HCT116 (cell line): ENCODE results near the gene DYNLT2. TPM values are rescaled to one million over a fixed set of nuclear protein-coding genes. Genes with fewer than 3 reads are reported as not detected.

Source experiments
- ATAC-seq: fragments of 200-7000 bp; cut with Tn5 transposase; 2 replicates; pipeline ENCODE4 v1.9.1; 2020; ENCODE audit warnings: mild to moderate bottlenecking, moderate library complexity
- BruUV-seq: library from RNA; stranded (reverse); fragments of 400-500 nt; replicated peaks from 2 replicates; lab custom pipeline; 2021; lab: Mats Ljungman, UMichigan
- CTCF ChIA-PET: fragments of 300-600 bp; sonication (Branson Sonifier 250); formaldehyde crosslinking; loops from one replicate; lab custom pipeline; 2021; ENCODE audit warnings: antibody characterized with exemption; lab: Charles Lee
- POLR2A ChIA-PET: fragments of 300-600, 350-600 bp; sonication (Branson Sonifier 250); formaldehyde crosslinking; loops from one replicate; lab custom pipeline; 2021; ENCODE audit warnings: antibody characterized with exemption; lab: Charles Lee
- RAD21 ChIA-PET, 2 experiments: fragments of 300-600 bp; sonication (Branson Sonifier 250); formaldehyde crosslinking; loops; one replicate each; lab custom pipeline; 2023; ENCODE audit warnings: low total read pairs in 2 of 2; ENCODE audit not compliant: uncharacterized antibody in 2 of 2, unreplicated experiment in 2 of 2, low non-redundant PET in 1 of 2; lab: Charles Lee
- DNase-seq: peaks from one replicate; pipeline ENCODE4 v3.0.0-alpha.2; 2010; ENCODE audit warnings: low read depth, low spot score
- H2AFZ ChIP-seq: fragments of 200-600 bp; shearing (Covaris generic), sonication (generic); 2 replicates; pipeline ENCODE4 v1.6.1; 2017; ENCODE audit warnings: low read depth, mixed run types, mixed read lengths, antibody characterized with exemption, low read length; ENCODE audit not compliant: poor library complexity, severe bottlenecking
- H3K27ac ChIP-seq: 2 replicates; pipeline ENCODE4 v1.5.1; 2012; ENCODE audit warnings: low read depth, low read length
- H3K27me3 ChIP-seq: fragments of 200-600 bp; sonication (generic); 2 replicates; pipeline ENCODE4 v1.6.1; 2016; ENCODE audit warnings: mixed run types, low read length, mixed read lengths; ENCODE audit not compliant: insufficient read depth
- H3K36me3 ChIP-seq, 2 experiments: fragments of 200-500 bp in 1 of 2; fragments of 200-600 bp in 1 of 2; sonication (Bioruptor generic) in 1 of 2; sonication (generic) in 1 of 2; 2 replicates each; pipeline versions ENCODE4 v1.5.1 to v1.6.1; 2014 to 2016; ENCODE audit warnings: low read length in 2 of 2, inconsistent platforms in 1 of 2, mixed read lengths in 1 of 2, mixed run types in 1 of 2; ENCODE audit not compliant: insufficient read depth in 2 of 2, control insufficient read depth in 1 of 2
- H3K4me1 ChIP-seq, 2 experiments: fragments of 200-600 bp in 1 of 2; sonication (generic) in 1 of 2; 2 replicates each; pipeline versions ENCODE4 v1.5.1 to v1.6.1; 2012 to 2017; ENCODE audit warnings: low read length in 2 of 2, inconsistent platforms in 1 of 2, mild to moderate bottlenecking in 1 of 2, mixed read lengths in 1 of 2, mixed run types in 1 of 2, moderate library complexity in 1 of 2; ENCODE audit not compliant: insufficient read depth in 2 of 2, control insufficient read depth in 1 of 2
- H3K4me2 ChIP-seq: fragments of 200-600 bp; sonication (generic); 2 replicates; pipeline ENCODE4 v1.6.1; 2017; ENCODE audit warnings: mixed run types, low read length, mixed read lengths
- H3K4me3 ChIP-seq, 2 experiments: fragments of 200-600 bp in 1 of 2; sonication (generic) in 1 of 2; replicated peaks in 1 of 2; 2 replicates each; pipeline ENCODE4 v1.5.1; 2011 to 2016; ENCODE audit warnings: low read length in 2 of 2, control low read depth in 1 of 2, low read depth in 1 of 2, mild to moderate bottlenecking in 1 of 2, mixed read lengths in 1 of 2, mixed run types in 1 of 2
- H3K79me2 ChIP-seq: fragments of 200-600 bp; sonication (generic); 2 replicates; pipeline ENCODE4 v1.6.1; 2017; ENCODE audit warnings: mild to moderate bottlenecking, mixed run types, low read length, moderate library complexity, mixed read lengths; ENCODE audit not compliant: insufficient read depth
- H3K9ac ChIP-seq: fragments of 200-600 bp; sonication (generic); 2 replicates; pipeline ENCODE4 v1.6.1; 2016; ENCODE audit warnings: low read length, mixed read lengths
- H3K9me2 ChIP-seq: fragments of 200-600 bp; sonication (generic), shearing (Covaris generic); 2 replicates; pipeline ENCODE4 v1.6.1; 2017; ENCODE audit warnings: mixed run types, mild to moderate bottlenecking, moderate library complexity; ENCODE audit not compliant: insufficient read depth
- H3K9me3 ChIP-seq, 2 experiments: fragments of 200-500 bp in 1 of 2; fragments of 200-600 bp in 1 of 2; sonication (Bioruptor generic) in 1 of 2; sonication (generic) in 1 of 2; 2 replicates each; pipeline ENCODE4 v1.6.1; 2014 to 2017; ENCODE audit warnings: low read length in 2 of 2, mixed read lengths in 2 of 2, inconsistent platforms in 1 of 2, low read depth in 1 of 2, mild to moderate bottlenecking in 1 of 2, mixed run types in 1 of 2, moderate library complexity in 1 of 2; ENCODE audit not compliant: control insufficient read depth in 1 of 2, insufficient read depth in 1 of 2
- H4K20me1 ChIP-seq: fragments of 200-600 bp; sonication (generic), shearing (Covaris generic); 2 replicates; pipeline ENCODE4 v1.6.1; 2017; ENCODE audit warnings: mixed run types, mild to moderate bottlenecking, moderate library complexity; ENCODE audit not compliant: insufficient read depth
- EZH2phosphoT487 ChIP-seq: fragments of 200-600 bp; IDR thresholded peaks from 2 replicates; pipeline ENCODE4 v1.6.1; 2018; ENCODE audit warnings: antibody characterized with exemption, borderline replicate concordance
- JUND ChIP-seq: IDR thresholded peaks from 2 replicates; pipeline ENCODE4 v1.6.1; 2012
- RAD21 ChIP-seq: IDR thresholded peaks from 2 replicates; pipeline ENCODE4 v1.6.1; 2012; ENCODE audit warnings: low read depth, mild to moderate bottlenecking
- SP1 ChIP-seq: IDR thresholded peaks from 2 replicates; pipeline ENCODE4 v1.6.1; 2012; ENCODE audit warnings: low read depth
- SRF ChIP-seq: IDR thresholded peaks from 2 replicates; pipeline ENCODE4 v1.6.1; 2012; ENCODE audit warnings: low read depth
- TCF7L2 ChIP-seq: IDR thresholded peaks from 2 replicates; pipeline ENCODE4 v1.7.0; 2011; ENCODE audit warnings: borderline replicate concordance, inconsistent platforms; ENCODE audit not compliant: insufficient read depth, insufficient read length; ENCODE audit errors: extremely low read depth
- ZNF274 ChIP-seq: fragments of 200-500 bp; sonication (Bioruptor generic); IDR thresholded peaks from 2 replicates; pipeline ENCODE4 v1.6.1; 2014; ENCODE audit warnings: mild to moderate bottlenecking, low read depth, low read length, inconsistent platforms
- intact Hi-C: fragments of 100-400 bp; cut with micrococcal nuclease; formaldehyde crosslinking; loops from 2 replicates; pipeline ENCODE4 v1.10.0; 2022
- total RNA-seq: library from RNA; stranded (reverse); gene quantifications from one replicate; pipeline ENCODE4 v1.2.1, GENCODE V29; 2021; ENCODE audit not compliant: unreplicated experiment
- TF ChIP-seq, protein P1 (sequence below): IDR thresholded peaks from 2 replicates; pipeline ENCODE4 v1.6.1; 2012; ENCODE audit warnings: low read depth

DYNLT2 gene
- total RNA-seq, 1 experiment from 2014 or later: 1.5 TPM

- peak overlapping the region; percentile 98 for H3K9ac ChIP-seq
- ChIA-PET CTCF (no interaction called here), RAD21 (no interaction called here), POLR2A (interaction anchor here (0.7 to 1.9 kb wide), 4 partner anchors 9 to 21 kb away, joined by 3 to 6 read pairs (median 4); no protein-coding TSS in a partner anchor)
- H3K4me2 ChIP-seq: peak overlapping the region; percentile 84
- H2AFZ ChIP-seq: no peak overlapping the region
- H3K4me1 ChIP-seq: peaks cover 19 to 20% of the 10 kb centered on the region in 2 experiments
- H3K79me2 ChIP-seq: peaks cover 76% of the 10 kb centered on the region
- H3K9me2 ChIP-seq: no peaks in the 10 kb centered on the region
- peak overlapping the region; percentile 94 to 98 for H3K4me3 ChIP-seq
- H3K27ac ChIP-seq: peak overlapping the region; percentile 99
- no peaks in the 10 kb centered on the region for H4K20me1 ChIP-seq
- TF ChIP-seq TCF7L2 (peak; percentile 32), ZNF274 (no peak), JUND (no peak), RAD21 (no peak), SP1 (no peak), SRF (no peak), EZH2phosphoT487 (no peak)
- TF ChIP-seq, protein P1, sequence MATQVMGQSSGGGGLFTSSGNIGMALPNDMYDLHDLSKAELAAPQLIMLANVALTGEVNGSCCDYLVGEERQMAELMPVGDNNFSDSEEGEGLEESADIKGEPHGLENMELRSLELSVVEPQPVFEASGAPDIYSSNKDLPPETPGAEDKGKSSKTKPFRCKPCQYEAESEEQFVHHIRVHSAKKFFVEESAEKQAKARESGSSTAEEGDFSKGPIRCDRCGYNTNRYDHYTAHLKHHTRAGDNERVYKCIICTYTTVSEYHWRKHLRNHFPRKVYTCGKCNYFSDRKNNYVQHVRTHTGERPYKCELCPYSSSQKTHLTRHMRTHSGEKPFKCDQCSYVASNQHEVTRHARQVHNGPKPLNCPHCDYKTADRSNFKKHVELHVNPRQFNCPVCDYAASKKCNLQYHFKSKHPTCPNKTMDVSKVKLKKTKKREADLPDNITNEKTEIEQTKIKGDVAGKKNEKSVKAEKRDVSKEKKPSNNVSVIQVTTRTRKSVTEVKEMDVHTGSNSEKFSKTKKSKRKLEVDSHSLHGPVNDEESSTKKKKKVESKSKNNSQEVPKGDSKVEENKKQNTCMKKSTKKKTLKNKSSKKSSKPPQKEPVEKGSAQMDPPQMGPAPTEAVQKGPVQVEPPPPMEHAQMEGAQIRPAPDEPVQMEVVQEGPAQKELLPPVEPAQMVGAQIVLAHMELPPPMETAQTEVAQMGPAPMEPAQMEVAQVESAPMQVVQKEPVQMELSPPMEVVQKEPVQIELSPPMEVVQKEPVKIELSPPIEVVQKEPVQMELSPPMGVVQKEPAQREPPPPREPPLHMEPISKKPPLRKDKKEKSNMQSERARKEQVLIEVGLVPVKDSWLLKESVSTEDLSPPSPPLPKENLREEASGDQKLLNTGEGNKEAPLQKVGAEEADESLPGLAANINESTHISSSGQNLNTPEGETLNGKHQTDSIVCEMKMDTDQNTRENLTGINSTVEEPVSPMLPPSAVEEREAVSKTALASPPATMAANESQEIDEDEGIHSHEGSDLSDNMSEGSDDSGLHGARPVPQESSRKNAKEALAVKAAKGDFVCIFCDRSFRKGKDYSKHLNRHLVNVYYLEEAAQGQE: no peak
- intact Hi-C loops: loop anchor here (5.0 to 10.0 kb wide), 2 partner anchors 744 to 823 kb away; no protein-coding TSS in a partner anchor
- ATAC-seq (no peak), DNase-seq (no peak)
- BruUV-seq: TSS peak; percentile 82
- H3K27me3 ChIP-seq: no peaks in the 10 kb centered on the region
- H3K36me3 ChIP-seq: peaks cover 7 to 12% of the 10 kb centered on the region in 2 experiments; a peak in 2 of 4 replicates
- no peaks in the 10 kb centered on the region for H3K9me3 ChIP-seq
Observed at GRCh38 chr6:169701311-169701953, 49.9 kb downstream of the DYNLT2 start.
